Left forelimb (tissue), 1 donor: ENCODE measurements around the gene RB1.
"Not testable (repeated sequence)": the region's sequence is repeated elsewhere in the genome, so short reads cannot be mapped to it uniquely, and the experiment has no call there.

Source experiments
- DNase-seq: peaks from one replicate; pipeline ENCODE4 v3.0.0-alpha.2; 2018; ENCODE audit warnings: low spot score

Gene RB1

DNA sequence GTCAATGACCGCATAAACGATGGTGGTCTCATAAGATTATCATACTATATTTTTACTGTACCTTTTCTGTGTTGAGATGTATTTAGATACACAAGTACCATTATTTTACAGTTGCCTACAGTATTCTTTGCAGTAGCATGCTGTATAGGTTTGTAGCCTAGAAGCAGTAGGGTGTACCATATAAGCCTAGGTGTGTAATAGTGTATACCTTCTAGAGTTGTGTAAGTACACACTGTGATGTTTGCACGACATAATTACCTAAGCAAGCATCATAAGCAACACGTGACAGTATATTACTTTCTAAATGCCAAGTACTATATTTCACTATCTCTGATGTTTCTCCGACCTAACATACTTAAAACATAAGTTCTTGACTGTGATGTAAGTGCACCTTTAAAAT lies 106.6 kb downstream of the RB1 start:
- no peak for DNase-seq

- no peak for DNase-seq
Observed at GRCh38 chr13:48411147-48411794, 107.7 kb downstream of the RB1 start.

DNA sequence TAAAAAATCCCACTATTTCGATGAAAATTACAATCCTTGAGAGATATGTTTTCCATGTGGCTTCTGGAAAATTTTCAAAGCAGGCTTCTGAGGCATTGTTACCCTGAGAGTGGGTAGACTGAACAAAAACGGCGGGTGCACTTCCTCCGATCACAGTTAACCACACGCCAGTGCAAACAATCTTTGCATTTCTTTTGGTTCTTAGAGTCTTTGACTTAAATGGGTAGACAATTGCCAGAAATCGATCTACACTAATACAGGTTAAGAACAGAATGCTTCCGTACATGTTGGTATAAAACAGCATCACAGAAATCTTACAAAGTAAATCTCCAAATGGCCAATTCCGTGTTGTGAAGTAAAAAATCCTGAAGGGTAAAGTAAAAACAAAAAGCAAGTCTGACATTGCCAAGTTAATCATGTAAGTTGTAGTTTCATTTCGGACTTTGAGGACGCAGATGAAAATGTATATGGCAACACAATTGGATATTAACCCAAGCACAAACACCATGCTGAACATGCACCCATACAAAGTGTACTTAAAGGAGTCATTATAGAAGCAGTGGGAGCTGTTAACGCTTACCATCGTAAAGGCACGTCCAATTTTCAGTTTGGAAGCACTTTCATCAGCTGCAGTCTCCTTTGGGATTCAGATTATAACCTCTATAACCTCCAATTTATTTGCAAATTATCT lies 108.4 kb downstream of the RB1 start:
- no peak for DNase-seq

DNA sequence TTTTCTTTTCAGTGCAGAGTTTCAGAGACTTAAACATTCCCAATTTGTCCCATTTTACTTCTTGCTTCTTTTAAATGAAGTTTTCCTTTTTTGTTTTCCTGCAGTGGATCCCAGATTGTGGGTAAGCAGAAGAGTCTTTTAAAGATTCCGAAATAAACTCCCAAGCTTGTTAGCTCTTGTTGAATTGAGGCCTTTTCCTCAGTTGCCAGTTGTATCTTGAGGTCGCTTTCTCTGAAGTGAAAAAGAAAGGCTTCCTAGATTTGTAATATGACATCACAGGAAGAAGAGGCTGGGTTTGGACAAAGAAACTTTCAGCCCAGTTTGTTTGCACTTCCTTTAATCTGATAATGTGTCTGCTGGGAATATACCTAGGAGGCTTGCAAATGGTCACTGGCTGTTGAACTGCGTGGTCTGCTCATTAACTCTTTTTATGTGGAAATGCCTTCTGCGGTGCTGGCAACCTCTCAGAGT lies 109.4 kb downstream of the RB1 start, which contains the start of gene LPAR6:
LPAR6 (minus strand) TSS at position 233 of the 471 bp plus-strand sequence. CDS start 690 bp downstream, outside the sequence.
- DNase-seq, result no peak

DNA sequence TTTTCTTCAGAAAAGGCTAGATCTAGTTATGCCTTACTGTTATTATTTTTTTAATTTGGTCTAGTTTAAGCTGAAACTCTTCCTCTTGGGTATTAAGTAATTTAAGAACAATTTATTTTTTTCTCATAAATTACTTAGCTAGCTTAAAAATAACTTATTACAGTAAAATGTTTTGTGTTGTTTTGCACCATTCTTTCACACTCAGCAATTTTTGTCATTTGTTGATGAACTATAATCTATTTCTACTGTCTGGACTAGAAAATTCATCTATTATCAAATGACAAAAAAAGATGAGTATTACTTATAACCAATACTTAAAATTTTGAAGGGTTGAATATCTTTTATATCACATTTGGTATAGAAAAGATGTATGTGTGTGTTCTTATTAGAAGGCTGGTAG lies 111.0 kb downstream of the RB1 start:
- no peak for DNase-seq

- no peak for DNase-seq
Observed at GRCh38 chr13:48415516-48415915, 112.0 kb downstream of the RB1 start.

- DNase-seq, result not testable (repeated sequence)
Observed at GRCh38 chr13:48422003-48422402, 118.5 kb downstream of the RB1 start.

DNA sequence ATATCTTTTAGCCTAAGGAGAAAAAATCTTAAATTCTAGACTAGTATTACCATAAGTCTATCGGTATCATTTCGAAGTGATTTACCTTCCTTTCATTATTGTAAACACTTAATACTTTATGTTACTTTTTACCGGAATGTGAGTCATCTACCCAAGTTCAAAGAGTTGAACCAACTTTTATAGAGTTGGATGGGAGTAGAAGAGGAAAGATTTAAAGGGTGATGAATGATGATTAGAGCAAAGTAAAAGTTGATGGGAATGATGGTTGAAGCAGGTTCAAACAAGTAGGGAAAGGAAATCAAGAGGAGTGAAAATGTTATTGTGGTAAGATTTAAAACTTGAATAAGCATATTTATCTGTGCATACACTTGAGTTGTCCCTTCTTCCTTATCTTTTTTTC lies 120.7 kb downstream of the RB1 start:
- no peak for DNase-seq

GRCh38 chr13:48426052-48426451 lies 122.5 kb downstream of the RB1 start:
- no peak for DNase-seq

DNA sequence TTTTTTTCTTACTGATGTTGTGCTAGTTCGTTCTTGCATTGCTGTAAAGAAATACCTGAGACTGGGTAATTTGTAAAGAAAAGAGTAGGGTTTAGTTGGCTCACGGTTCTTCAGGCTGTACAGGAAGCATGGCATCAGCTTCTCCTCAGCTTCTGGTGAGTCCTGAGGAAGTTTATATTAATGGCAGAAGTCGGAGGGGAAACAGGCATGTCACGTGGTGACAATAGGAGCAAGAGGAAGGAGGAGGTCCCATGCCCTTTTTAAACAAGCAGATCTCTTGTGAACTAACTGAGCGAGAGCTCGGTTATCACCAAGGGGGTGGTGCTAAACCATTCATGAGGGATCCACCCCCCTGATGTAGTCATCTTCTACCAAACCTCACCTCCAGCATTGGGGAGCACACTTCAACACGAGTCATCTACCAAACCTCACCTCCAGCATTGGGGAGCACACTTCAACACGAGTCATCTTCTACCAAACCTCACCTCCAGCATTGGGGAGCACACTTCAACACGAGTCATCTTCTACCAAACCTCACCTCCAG lies 123.3 kb downstream of the RB1 start:
- DNase-seq, result not testable (repeated sequence)

DNA sequence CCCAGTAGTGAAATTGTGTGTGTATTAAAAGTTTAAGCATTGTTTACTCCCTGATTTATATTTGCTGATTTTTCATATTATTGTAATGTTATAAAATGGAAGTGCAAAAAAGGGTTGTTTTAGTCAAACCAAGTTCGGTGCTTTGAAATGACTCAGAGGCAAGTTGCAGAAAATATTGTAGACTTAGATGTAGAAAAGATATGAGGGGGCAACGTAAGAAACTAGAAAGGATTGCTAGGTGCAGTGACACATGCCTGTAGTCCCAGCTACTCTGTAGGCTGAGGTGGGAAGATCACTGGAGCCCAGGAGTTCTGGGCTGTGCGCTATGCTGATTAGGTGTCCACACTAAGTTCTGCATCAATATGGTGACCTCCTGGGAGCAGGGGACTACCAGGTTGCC lies 125.5 kb downstream of the RB1 start:
- no peak for DNase-seq

DNA sequence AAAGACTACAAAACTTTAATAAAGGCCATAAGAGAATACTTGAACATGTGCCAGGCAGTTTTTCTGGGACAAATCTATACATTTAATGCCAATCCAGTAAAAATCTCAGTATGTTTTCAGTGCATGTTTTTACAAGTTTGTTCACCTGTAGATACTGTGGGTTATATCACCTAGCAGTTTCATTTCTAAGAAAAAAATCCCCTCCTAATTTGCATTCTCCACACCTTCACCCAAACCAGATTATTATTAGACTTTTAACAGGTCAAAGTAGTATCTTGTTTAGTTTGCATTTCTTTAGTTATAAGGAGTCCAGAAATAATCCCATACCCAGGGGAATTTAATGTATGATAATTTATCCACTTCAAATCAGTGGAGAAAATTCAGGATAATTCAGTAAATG lies 126.3 kb downstream of the RB1 start:
- no peak for DNase-seq

DNA sequence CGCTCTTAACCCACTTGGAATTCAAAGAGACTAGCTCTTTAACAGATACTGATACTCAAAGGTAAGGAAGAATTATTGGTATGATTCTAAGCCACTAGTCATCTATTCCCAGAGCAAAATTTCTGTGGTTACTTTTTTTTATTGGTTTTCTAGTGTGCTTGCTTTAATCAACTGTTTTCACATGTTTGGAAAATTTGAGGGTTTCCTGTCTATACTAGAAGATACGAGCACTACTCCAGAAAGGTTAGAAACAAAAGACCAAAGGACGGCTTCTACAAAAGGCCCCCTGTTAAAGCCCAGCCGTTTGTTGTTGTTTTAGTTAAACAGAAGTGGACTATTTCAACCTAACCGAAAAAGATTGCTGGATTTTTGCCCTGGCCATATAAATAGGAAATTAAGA lies 127.9 kb downstream of the RB1 start:
- no peak for DNase-seq

DNA sequence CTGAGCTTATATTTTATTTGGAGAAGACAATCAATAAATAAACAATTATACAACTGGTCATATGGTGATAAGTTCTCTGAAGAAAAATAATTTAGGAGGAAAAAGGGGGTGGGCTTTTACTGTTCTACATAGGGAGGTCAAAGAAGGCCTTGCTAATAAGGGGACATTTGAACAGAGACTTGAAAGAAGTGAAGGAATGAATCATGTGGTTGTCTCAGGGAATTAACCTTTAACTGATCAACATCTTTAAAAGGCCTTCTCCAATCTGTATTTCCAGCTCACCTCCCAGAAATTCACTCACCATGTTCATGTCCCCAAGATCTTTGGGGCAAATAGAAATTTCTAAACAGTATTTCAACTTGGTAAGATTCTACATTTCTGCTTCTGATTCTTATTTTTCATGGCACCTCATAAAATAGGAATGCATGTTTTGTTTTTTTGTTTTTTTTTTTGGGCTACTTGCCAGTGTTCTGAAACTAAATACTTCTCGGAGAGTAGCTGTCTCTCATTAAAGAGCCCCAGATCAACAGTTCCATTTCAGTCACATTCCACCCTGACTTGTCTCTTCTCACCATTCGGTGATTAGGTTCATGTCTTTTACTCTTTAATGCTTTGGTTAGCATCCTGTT lies 128.6 kb downstream of the RB1 start:
- DNase-seq, result no peak

DNA sequence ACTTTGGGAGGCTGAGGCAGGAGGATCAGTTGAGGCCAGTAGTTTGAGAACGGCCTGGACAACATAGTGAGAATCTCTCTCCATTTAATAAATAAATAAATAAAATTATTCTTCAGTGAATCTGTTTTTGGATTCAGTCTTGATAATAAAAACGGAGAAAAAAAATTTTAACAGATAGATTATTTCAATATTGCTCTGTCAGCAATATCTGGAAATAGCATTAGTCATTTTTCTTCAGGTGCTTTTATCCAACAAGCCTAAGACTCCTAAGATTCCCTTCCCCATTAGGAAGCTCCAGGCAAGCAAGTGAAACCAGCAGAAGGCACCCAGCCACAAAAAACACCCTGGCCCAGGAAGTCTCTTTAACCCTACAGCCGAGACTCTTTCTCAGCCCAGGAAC lies 130.6 kb downstream of the RB1 start:
- DNase-seq, result no peak

DNA sequence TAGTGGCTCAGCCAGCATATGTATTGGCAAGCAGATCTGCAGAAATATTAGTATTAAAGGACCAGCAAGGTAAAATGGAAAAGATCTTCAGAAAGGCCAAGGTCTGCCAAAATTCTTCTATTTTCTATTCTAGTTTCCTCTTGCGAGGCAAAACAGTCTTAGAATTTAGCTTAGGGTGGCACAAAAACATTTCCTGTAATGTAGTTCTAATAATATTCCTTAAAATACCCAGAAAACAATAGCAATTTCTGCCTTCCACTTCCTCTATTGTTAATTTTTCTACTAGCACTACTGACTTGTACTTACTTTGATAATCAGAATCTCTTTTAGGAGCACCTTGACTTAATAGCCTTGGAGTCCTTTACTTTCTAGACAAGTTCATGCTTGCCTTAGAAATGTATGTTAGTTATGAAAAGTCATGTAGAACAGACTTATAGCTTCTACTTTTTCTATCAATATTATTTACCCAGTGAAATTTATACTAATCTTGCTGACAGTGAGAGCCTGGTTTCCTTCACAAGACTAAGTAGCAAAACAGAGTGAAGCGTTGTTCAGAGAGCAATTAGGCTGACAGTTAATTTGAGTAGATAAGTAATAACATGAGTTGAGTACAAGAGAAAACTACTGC lies 133.2 kb downstream of the RB1 start:
- no peak for DNase-seq

GRCh38 chr13:48437371-48437770 lies 133.8 kb downstream of the RB1 start:
- DNase-seq, result no peak

DNA sequence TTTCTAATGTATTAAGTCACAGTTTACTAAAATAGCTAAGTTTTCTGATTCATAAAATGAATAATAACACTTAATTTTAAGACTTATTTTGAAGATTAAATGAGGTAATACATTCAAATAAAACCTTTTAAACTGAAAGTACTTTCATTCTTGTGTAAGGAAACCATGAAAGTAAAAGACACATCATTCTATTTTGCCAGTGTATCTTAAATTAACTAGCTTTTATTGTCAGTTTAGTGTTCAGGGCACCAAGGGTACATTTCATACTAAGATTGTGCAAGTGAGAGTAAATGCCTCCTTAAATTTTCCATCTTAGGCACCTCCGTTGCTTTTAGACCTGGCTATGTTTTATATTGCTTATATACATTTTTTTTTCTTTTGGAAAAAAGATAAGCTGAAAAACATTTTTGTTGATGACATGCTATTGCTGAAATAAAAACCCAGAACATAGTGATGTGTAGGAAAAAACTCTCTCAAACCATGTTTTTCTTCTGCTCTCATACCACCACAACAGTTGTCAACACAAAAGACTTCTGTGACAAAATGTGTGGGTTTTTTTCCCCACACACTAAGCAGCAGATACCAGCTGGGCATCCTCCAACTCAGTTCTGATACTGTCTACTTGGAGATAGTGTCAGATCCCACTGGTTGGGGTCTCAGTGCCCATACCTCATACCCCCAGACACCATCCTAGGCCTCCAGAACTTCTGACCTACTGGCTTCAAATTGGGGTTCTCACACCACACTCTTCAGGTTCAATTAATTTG lies 140.1 kb downstream of the RB1 start:
- no peak for DNase-seq

- DNase-seq, result no peak
Observed at GRCh38 chr13:48446464-48446863, 142.9 kb downstream of the RB1 start.

DNA sequence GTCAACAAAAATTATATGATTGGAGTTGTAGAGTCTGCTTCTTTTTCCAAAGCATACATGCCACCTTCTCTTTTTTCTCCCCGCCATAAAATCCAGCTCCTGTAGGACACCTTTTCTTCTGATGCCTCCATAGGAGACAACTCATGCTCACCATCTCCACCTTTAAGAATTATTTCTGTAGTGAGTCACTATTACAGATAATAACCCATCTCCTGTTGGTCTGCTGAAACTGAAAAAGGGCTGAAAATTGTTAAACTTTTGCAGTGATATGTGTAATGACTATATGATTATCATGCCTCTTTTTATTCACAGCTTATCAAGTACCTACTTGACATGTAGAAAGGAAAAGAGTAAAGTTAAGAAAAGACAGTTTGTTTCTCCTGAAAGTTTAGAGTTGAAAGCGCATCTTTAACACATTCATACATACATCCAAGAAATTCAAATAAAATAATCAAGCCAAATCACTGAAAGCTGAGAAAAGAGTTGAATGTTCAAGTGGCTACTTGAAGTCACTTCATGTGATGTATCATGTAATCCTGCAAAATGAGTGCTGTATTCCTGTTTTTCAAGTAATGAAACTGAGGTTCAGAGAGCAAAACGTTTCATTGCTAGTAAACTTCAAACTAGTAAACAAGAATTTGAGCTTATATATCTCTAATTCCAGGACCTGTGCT lies 144.9 kb downstream of the RB1 start:
- no peak for DNase-seq

DNA sequence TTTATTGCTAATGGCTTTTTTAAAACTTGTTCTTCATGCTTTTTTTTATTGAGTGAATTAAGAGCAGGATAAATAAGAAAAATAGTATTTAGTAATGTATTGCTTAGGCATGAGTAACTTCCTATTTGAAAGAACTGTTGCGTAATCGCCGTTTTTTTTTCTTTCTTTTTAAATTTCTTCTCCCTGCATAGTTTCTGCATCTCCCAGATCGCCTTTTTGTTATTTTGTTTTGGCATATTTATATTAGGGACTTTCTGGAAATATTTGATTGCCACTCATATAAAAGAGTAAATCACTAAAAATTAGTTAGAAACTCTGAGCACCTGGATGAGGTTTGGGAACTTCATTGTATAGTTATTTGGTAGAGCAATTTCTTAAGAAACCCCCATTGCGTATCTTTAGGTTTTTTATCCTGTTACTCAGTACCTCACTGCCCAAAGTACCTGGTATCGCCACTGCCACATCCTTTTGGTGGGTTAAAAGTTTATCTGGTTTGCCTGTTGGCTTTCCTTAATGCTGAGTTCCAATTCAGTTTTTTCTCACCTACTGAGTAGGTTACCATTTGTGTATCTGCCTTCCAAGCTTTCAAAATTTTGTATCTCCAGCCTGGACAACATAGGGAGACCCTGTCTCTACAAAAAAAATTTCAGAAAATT lies 145.5 kb downstream of the RB1 start:
- no peak for DNase-seq
